ENCODE data around the gene RSBN1. TPM values are rescaled to one million over a fixed set of nuclear protein-coding genes. Genes with fewer than 3 reads are reported as not detected.

The RSBN1 gene
- total and polyA plus RNA-seq, 9 of the 15 experiments (the other 6 are each of a cell fraction or from before 2014, with no cell fraction given) = 4.5 to 24.3 (median 13.0) TPM

GRCh38 chr1:113784104-113784779 is 28.0 kb downstream of the RSBN1 start (continued):
- TF ChIP-seq POLR2G (IDR thresholded peaks at IDR 0.05; ENCODE audit: low read depth, low read length) (no peak), PPARD (CRISPR knock-in tag; IDR thresholded peaks at IDR 0.05) (no peak), PTRF (tag; IDR thresholded peaks at IDR 0.05) (no peak), MTA1 (IDR thresholded peaks at IDR 0.05; ENCODE audit: borderline replicate concordance) (no peak), BCL6 (CRISPR knock-in tag; IDR thresholded peaks at IDR 0.05) (no peak), ZNF707 (CRISPR knock-in tag; conservative IDR thresholded peaks at IDR 0.05) (no peak), NR2F6 (CRISPR knock-in tag; IDR thresholded peaks at IDR 0.05) (no peak), NR1H2 (CRISPR knock-in tag; IDR thresholded peaks at IDR 0.05) (no peak), FOSL1 (tag; conservative IDR thresholded peaks at IDR 0.05) (no peak), SIN3A (IDR thresholded peaks at IDR 0.05; ENCODE audit: borderline replicate concordance in 2 of 2, control insufficient read depth in 1 of 2, low read depth in 2 of 2, low read length in 2 of 2) (no peak), ZFX (CRISPR knock-in tag; IDR thresholded peaks at IDR 0.05) (0 out of 2 replicates have a peak, but pooled peaks have one; percentile 11), CEBPG (CRISPR knock-in tag; IDR thresholded peaks at IDR 0.05) (peak; percentile 39; the same call in 1 of the 2 replicates), CEBPG (tag; conservative IDR thresholded peaks at IDR 0.05 in 1 of 2, IDR thresholded peaks at IDR 0.05 in 1 of 2) (0 out of 4 replicates have a peak, but pooled peaks of 1 of the 2 experiments have one; percentile 27), NFE2 (IDR thresholded peaks at IDR 0.05; ENCODE audit: low read depth) (peak; percentile 45; the same call in 1 of the 2 replicates), IRF1 (CRISPR knock-in tag; IDR thresholded peaks at IDR 0.05; ENCODE audit: borderline replicate concordance) (no peak), GTF2A2 (tag; IDR thresholded peaks at IDR 0.05) (no peak), RBM34 (IDR thresholded peaks at IDR 0.05; ENCODE audit: borderline replicate concordance, insufficient read depth, low read length) (no peak), POLR2A (conservative IDR thresholded peaks at IDR 0.05) (no peak), ZNF639 (CRISPR knock-in tag; conservative IDR thresholded peaks at IDR 0.05 in 1 of 2, IDR thresholded peaks at IDR 0.05 in 1 of 2) (0 out of 4 replicates have a peak, but pooled peaks of 1 of the 2 experiments have one; percentile 15), ZNF445 (CRISPR knock-in tag; IDR thresholded peaks at IDR 0.05; ENCODE audit: low read depth) (no peak)
- TF ChIP-seq, protein P1, sequence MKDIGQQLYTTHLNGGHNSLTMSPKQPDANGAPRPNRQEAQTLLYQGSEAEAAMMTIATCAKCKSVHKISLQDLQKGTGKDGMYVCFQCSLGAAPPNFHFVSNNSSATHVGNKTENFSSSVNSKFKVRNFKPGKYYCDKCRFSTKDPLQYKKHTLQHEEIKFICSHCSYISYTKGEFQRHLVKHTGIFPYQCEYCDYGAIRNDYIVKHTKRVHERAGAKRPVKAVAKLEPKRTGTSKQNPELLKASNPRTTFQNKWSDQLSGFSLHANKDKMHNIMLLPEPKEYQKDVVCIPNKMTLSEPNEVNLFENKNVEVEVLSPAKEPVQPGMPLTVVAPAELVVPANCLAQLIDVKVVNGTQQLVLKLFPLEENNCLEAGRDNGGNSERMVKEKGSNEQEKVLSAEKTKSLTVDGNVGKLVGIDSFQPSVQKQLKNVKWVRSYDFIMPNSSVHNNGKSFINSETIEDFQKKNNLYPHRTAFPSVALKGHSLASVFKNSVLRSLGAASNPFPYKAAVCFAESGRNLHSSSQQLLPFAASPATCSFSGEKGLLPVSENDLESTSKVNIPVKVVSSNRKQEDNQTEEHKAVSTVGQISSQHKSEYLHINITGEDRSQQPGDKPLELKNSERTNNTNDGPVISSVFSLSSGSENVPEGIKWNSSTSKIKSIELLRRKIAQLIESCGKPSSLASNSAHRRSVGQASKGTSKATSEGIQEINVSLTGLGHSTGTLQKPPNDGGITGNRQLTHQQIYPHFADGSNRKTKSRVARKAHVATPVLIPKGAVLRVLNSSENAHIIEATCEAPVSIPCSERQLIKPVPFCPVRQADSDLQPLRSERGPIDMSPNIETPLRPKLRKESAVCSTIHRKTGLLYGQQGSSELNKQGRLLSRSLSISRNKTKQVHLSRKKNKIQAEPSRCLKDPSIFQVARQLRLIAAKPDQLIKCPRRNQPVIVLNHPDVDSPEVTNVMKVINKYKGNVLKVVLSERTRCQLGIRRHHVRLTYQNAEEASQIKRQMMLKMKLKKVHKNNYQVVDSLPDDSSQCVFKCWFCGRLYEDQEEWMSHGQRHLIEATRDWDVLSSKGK (CRISPR knock-in tag; IDR thresholded peaks at IDR 0.05) = no peak
